Colonic mucosa (tissue), 4 donors: ENCODE results near the gene RMI1. TPM values are rescaled to one million over a fixed set of nuclear protein-coding genes. Genes with fewer than 3 reads are reported as not detected.
A peak's percentile ranks its signal among the peaks of the same experiment; 100 is the strongest.

Experiments
- DNase-seq: peaks from one replicate; pipeline ENCODE4 v3.0.0-alpha.2; 2020
- H3K27ac ChIP-seq: fragments of 200-600 bp; one replicate; pipeline ENCODE4 v1.8.0; 2021
- H3K27me3 ChIP-seq: fragments of 200-600 bp; one replicate; pipeline ENCODE4 v1.8.0; 2021
- H3K36me3 ChIP-seq: fragments of 200-600 bp; one replicate; pipeline ENCODE4 v1.8.0; 2021
- H3K4me1 ChIP-seq: fragments of 200-600 bp; one replicate; pipeline ENCODE4 v1.8.0; 2021; ENCODE audit warnings: mild to moderate bottlenecking
- H3K4me3 ChIP-seq: fragments of 200-600 bp; one replicate; pipeline ENCODE4 v1.8.0; 2021
- H3K9ac ChIP-seq, 2 donors: one replicate each; pipeline ENCODE4 v1.7.0; 2013; ENCODE audit warnings: control low read depth in 2 of 2, low read depth in 2 of 2, low read length in 2 of 2
- H3K9me3 ChIP-seq: fragments of 200-600 bp; one replicate; pipeline ENCODE4 v1.8.0; 2021
- CTCF ChIP-seq: fragments of 200-600 bp; IDR thresholded peaks from one replicate; pipeline ENCODE4 v1.8.0; 2022; ENCODE audit warnings: antibody characterized with exemption, mild to moderate bottlenecking
- intact Hi-C: fragments of 100-400 bp; cut with DNase I; formaldehyde crosslinking; loops from one replicate; pipeline ENCODE4 v1.14.1; 2022
- total RNA-seq, 2 donors: library from RNA; stranded (reverse); fragmentation: NEBNext Ultra II Directional in 1 of 2; extraction: Animal tissue kit (Norgen Biotek cat#: 25700) in 1 of 2; gene quantifications; one replicate each; pipeline ENCODE4 v1.2.1, GENCODE V29; 2021
- donor health status: healthy.
- donor health status: DM: no; HTN: no; CAD: no.
- donor health status: DM: no; HTN: no; CAD: no.

Gene RMI1
- total RNA-seq, 2 donors from 2014 or later = 9.6 to 16.9 TPM

- H3K4me1 ChIP-seq = peaks cover 7% of the 10 kb centered on the region
- no peaks in the 10 kb centered on the region for H3K27me3 ChIP-seq
- intact Hi-C loops = no loop called here
- H3K9ac ChIP-seq = peak overlapping the region; percentile 88 to 100
- H3K36me3 ChIP-seq = no peaks in the 10 kb centered on the region
- peak overlapping the region; percentile 59 for H3K4me3 ChIP-seq
- peak overlapping the region; percentile 98 for H3K27ac ChIP-seq
- no peaks in the 10 kb centered on the region for H3K9me3 ChIP-seq
- peak; percentile 90 for DNase-seq
- no peak for TF ChIP-seq CTCF
These were observed 1.4 kb upstream of the RMI1 start for GRCh38 chr9:83978992-83979811.

DNA sequence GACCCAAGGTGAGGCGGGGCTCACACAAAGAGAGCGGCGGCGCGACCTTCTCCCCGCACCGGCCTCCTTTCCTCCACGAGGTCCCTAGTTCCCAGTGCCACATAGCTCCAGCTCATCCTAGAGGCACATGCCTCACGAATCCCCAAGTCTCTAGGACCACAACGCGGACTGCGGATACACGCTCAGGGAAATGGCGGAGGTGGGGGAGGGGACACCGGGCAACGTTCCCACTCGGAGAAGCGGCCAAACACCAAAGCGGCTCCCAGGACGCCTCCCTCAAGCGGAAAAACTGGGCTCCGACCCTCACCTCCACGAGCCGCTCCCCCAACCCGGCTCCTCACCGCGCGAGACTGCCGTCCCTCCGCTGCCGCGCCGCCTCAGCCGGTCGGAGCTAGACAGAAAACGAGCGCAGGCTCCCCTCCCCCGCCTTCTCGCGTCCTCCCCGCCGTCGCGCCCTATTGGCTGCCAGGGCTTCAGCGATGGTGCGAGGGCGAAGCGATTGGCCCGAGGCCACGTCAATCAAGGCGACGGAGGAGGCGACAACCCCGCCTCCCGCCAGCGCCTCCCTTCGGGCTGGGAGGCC is 702 bp upstream of the RMI1 start, which contains the start of gene HNRNPK:
TSS of gene HNRNPK (minus strand) at position 404 of the 583 bp plus-strand sequence. CDS start 1,963 bp downstream, outside the sequence.
- H3K36me3 ChIP-seq = no peaks in the 10 kb centered on the region
- no peaks in the 10 kb centered on the region for H3K9me3 ChIP-seq
- no peak for TF ChIP-seq CTCF
- peak; percentile 100 for DNase-seq
- intact Hi-C loops = loop anchor here (10.0 kb wide), 1 partner anchor 165 kb away; no protein-coding TSS in a partner anchor
- H3K4me1 ChIP-seq = peaks cover 7% of the 10 kb centered on the region
- peak within 1 kb of the TSS; percentile 59 for H3K4me3 ChIP-seq
- H3K27me3 ChIP-seq = no peaks in the 10 kb centered on the region
- H3K27ac ChIP-seq = peak within 1 kb of the TSS; percentile 98
- H3K9ac ChIP-seq = peak within 1 kb of the TSS; percentile 92 to 100

- Histone ChIP-seq H3K9me3 (no peaks in the 10 kb centered on the region), H3K4me1 (peaks cover 7% of the 10 kb centered on the region), H3K27ac (peak overlapping the region; percentile 98), H3K27me3 (no peaks in the 10 kb centered on the region), H3K9ac (peak overlapping the region; percentile 92 to 100), H3K4me3 (peak overlapping the region; percentile 59), H3K36me3 (no peaks in the 10 kb centered on the region)
- no peak for TF ChIP-seq CTCF
- peak; percentile 73 for DNase-seq
- intact Hi-C loops = loop anchor here (10.0 kb wide), 1 partner anchor 164 kb away; no protein-coding TSS in a partner anchor
These were observed 694 bp downstream of the RMI1 start for GRCh38 chr9:83981126-83981871.

- no peaks in the 10 kb centered on the region for H3K27me3 ChIP-seq
- no peak overlapping the region for H3K4me3 ChIP-seq
- intact Hi-C loops = loop anchor here (10.0 kb wide), 1 partner anchor 159 kb away; no protein-coding TSS in a partner anchor
- no peak overlapping the region for H3K9ac ChIP-seq
- no peaks in the 10 kb centered on the region for H3K9me3 ChIP-seq
- H3K27ac ChIP-seq = peak overlapping the region; percentile 39
- TF ChIP-seq CTCF = no peak
- H3K4me1 ChIP-seq = peaks cover 7% of the 10 kb centered on the region
- no peak for DNase-seq
- H3K36me3 ChIP-seq = no peaks in the 10 kb centered on the region
These were observed 5.6 kb downstream of the RMI1 start for GRCh38 chr9:83986195-83986594.

GRCh38 chr9:83986765-83987401 is 6.3 kb downstream of the RMI1 start:
- peaks cover 3% of the 10 kb centered on the region for H3K4me1 ChIP-seq
- intact Hi-C loops = loop anchor here (10.0 kb wide), 1 partner anchor 158 kb away; no protein-coding TSS in a partner anchor
- peak; percentile 81 for DNase-seq
- H3K27me3 ChIP-seq = no peaks in the 10 kb centered on the region
- H3K27ac ChIP-seq = peak overlapping the region; percentile 39
- H3K4me3 ChIP-seq = no peak overlapping the region
- TF ChIP-seq CTCF = no peak
- H3K9me3 ChIP-seq = no peaks in the 10 kb centered on the region
- no peak overlapping the region for H3K9ac ChIP-seq
- no peaks in the 10 kb centered on the region for H3K36me3 ChIP-seq
